SK-N-SH (cell line): ENCODE data around the gene NLRC5.

Source experiments
- GABPA ChIP-seq: IDR thresholded peaks from 2 replicates; pipeline ENCODE4 v1.4.0; 2012; ENCODE audit warnings: low read depth, mild to moderate bottlenecking
- MXI1 ChIP-seq: IDR thresholded peaks from 2 replicates; pipeline ENCODE4 v1.6.1; 2012; ENCODE audit warnings: mild to moderate bottlenecking, low read depth, low read length, improper control_type of control experiment
- NRF1 ChIP-seq: IDR thresholded peaks from 2 replicates; pipeline ENCODE4 v1.6.1; 2012; ENCODE audit warnings: low read depth, mild to moderate bottlenecking, low read length
- POLR2AphosphoS5 ChIP-seq: IDR thresholded peaks from 2 replicates; pipeline ENCODE4 v1.6.1; 2012; ENCODE audit warnings: low read depth, low read length
- RCOR1 ChIP-seq: fragments of 150-350 bp; IDR thresholded peaks from 2 replicates; pipeline ENCODE4 v1.6.1; 2017; ENCODE audit warnings: antibody characterized with exemption, low read length
- SMC3 ChIP-seq: IDR thresholded peaks from 2 replicates; pipeline ENCODE4 v1.6.1; 2012; ENCODE audit warnings: low read depth, low read length, improper control_type of control experiment
- TCF12 ChIP-seq: IDR thresholded peaks from 2 replicates; pipeline ENCODE4 v1.4.0; 2012
- YY1 ChIP-seq: IDR thresholded peaks from 2 replicates; pipeline ENCODE4 v1.4.0; 2012; ENCODE audit warnings: low read depth, mild to moderate bottlenecking
- TF ChIP-seq, protein P1 (sequence below): fragments of 200-600 bp; sonication (generic); IDR thresholded peaks from 2 replicates; pipeline ENCODE4 v1.6.1; 2017; ENCODE audit warnings: antibody characterized with exemption, mild to moderate bottlenecking, moderate library complexity
- TF ChIP-seq, protein P2 (sequence below): IDR thresholded peaks from 2 replicates; pipeline ENCODE4 v1.4.0; 2012; ENCODE audit warnings: low read depth, borderline replicate concordance
- TF ChIP-seq, protein P3 (sequence below): IDR thresholded peaks from 2 replicates; pipeline ENCODE4 v1.4.0; 2012; ENCODE audit warnings: low read depth

DNA sequence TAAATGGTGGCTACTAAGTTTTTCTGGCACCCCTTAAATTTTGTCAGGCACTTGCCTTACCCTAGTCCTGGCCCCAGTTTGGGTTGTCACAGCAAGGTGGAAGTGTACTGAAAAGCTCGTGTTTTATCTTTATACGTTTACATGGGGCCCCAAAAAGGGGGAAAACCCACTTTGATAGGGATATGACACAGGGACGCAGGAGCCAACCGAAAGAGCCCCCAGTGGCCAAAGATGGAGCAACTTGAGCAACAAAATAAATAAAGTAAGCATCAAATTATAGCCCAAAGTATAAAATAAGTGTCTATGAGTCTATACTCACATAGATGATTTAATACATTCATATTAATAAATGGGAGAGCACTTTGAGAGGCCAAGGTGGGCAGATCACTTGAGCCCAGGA, 32.6 kb upstream of the NLRC5 start:
- TF ChIP-seq MXI1 (no peak), TCF12 (no peak), SMC3 (no peak), POLR2AphosphoS5 (no peak), RCOR1 (no peak), YY1 (no peak), NRF1 (no peak), GABPA (no peak)
- TF ChIP-seq, protein P1, sequence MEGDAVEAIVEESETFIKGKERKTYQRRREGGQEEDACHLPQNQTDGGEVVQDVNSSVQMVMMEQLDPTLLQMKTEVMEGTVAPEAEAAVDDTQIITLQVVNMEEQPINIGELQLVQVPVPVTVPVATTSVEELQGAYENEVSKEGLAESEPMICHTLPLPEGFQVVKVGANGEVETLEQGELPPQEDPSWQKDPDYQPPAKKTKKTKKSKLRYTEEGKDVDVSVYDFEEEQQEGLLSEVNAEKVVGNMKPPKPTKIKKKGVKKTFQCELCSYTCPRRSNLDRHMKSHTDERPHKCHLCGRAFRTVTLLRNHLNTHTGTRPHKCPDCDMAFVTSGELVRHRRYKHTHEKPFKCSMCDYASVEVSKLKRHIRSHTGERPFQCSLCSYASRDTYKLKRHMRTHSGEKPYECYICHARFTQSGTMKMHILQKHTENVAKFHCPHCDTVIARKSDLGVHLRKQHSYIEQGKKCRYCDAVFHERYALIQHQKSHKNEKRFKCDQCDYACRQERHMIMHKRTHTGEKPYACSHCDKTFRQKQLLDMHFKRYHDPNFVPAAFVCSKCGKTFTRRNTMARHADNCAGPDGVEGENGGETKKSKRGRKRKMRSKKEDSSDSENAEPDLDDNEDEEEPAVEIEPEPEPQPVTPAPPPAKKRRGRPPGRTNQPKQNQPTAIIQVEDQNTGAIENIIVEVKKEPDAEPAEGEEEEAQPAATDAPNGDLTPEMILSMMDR: no peak; the same call in 1 of the 2 replicates
- TF ChIP-seq, protein P2, sequence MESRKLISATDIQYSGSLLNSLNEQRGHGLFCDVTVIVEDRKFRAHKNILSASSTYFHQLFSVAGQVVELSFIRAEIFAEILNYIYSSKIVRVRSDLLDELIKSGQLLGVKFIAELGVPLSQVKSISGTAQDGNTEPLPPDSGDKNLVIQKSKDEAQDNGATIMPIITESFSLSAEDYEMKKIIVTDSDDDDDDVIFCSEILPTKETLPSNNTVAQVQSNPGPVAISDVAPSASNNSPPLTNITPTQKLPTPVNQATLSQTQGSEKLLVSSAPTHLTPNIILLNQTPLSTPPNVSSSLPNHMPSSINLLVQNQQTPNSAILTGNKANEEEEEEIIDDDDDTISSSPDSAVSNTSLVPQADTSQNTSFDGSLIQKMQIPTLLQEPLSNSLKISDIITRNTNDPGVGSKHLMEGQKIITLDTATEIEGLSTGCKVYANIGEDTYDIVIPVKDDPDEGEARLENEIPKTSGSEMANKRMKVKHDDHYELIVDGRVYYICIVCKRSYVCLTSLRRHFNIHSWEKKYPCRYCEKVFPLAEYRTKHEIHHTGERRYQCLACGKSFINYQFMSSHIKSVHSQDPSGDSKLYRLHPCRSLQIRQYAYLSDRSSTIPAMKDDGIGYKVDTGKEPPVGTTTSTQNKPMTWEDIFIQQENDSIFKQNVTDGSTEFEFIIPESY: no peak
- TF ChIP-seq, protein P3, sequence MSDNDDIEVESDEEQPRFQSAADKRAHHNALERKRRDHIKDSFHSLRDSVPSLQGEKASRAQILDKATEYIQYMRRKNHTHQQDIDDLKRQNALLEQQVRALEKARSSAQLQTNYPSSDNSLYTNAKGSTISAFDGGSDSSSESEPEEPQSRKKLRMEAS: no peak
